Neural progenitor cell (in vitro differentiated cells): Measurements from ENCODE around the gene RPH3AL.

ENCODE experiments used
- EZH2 ChIP-seq: fragments of 200-600 bp; sonication (generic); IDR thresholded peaks from 2 replicates; pipeline ENCODE4 v1.6.1; 2017; ENCODE audit warnings: antibody characterized with exemption, mild to moderate bottlenecking, moderate library complexity
- EZH2phosphoT487 ChIP-seq: fragments of 200-600 bp; sonication (generic); IDR thresholded peaks from 2 replicates; pipeline ENCODE4 v1.6.1; 2017; ENCODE audit warnings: antibody characterized with exemption
- TF ChIP-seq, protein P1 (sequence below): fragments of 200-600 bp; sonication (generic); IDR thresholded peaks from 2 replicates; pipeline ENCODE4 v1.5.1; 2017; ENCODE audit warnings: antibody characterized with exemption, mild to moderate bottlenecking

DNA sequence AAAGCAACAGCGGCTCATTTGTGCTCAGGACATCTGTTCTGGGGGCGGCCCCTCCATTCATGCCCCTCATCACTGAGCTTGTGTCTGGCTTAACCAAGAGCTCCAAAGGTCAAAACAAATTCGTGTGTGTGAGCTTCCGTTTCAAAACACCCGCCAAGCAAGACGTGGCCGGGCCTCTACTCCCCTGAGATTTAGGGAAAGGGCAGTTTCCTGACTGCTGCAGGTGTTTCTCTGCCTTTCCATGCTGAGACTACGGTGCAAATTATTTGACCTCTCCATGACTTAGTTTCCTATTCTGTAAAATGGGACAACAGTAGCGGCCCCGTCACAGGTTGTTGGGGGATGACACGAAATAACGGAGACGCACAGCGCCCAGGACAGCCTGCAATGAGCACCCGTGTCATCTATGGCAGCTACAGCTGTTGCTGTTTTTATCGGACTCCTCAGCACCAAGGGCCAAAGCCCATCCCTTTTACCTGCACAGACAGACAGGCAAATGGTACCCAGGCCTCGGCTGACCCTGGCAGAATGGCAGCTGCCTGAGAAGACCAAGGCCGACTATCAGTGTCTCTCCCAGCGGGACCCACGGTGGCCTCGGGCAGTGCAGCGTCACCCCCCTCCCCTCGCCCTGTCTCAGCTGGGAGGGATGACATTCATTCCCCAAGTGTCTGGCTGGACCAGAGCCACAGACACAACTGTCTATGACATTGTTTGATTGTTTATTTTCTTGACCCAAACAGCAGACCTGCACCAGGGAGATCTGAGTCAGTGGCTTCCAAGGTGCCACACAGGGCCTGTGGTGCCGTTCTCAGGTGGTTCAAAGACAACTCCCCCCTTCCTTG, 120.4 kb downstream of the RPH3AL start:
- TF ChIP-seq, protein P1, sequence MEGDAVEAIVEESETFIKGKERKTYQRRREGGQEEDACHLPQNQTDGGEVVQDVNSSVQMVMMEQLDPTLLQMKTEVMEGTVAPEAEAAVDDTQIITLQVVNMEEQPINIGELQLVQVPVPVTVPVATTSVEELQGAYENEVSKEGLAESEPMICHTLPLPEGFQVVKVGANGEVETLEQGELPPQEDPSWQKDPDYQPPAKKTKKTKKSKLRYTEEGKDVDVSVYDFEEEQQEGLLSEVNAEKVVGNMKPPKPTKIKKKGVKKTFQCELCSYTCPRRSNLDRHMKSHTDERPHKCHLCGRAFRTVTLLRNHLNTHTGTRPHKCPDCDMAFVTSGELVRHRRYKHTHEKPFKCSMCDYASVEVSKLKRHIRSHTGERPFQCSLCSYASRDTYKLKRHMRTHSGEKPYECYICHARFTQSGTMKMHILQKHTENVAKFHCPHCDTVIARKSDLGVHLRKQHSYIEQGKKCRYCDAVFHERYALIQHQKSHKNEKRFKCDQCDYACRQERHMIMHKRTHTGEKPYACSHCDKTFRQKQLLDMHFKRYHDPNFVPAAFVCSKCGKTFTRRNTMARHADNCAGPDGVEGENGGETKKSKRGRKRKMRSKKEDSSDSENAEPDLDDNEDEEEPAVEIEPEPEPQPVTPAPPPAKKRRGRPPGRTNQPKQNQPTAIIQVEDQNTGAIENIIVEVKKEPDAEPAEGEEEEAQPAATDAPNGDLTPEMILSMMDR = no peak
- TF ChIP-seq EZH2phosphoT487 = no peak
- no peak for TF ChIP-seq EZH2
